ENCODE measurements around the gene C16orf86.

The C16orf86 gene

DNA sequence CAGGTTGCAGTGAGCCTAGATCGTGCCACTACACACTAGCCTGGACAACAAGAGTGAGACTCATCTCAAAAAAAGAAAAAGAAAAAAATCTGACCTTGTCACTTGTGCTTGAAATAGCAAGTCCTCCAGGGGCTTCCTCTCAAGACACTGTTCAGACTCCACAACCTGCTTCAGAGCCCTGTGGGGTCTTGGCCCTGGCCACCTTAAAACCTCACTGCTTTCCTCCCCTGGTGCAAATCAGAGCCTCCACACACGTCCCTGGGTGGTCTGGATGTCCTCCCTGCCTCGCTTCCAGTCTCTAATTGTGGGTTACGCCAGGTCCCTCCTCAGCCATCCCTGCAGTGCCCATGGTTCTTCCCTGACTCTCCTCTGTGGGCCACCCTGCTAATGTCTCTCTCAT, 11.3 kb upstream of the C16orf86 start:
- H3K27ac ChIP-seq: no peak overlapping the region
- H3K4me3 ChIP-seq (ENCODE audit: low read depth, low read length): no peak overlapping the region
- H3K27me3 ChIP-seq (ENCODE audit: insufficient read depth, low read depth, severe bottlenecking): no peaks in the 10 kb centered on the region
- no peaks in the 10 kb centered on the region for H3K9me3 ChIP-seq (ENCODE audit: severe bottlenecking)
- no peak for DNase-seq
- peaks cover 63% of the 10 kb centered on the region for H3K36me3 ChIP-seq
- TF ChIP-seq, protein P1, sequence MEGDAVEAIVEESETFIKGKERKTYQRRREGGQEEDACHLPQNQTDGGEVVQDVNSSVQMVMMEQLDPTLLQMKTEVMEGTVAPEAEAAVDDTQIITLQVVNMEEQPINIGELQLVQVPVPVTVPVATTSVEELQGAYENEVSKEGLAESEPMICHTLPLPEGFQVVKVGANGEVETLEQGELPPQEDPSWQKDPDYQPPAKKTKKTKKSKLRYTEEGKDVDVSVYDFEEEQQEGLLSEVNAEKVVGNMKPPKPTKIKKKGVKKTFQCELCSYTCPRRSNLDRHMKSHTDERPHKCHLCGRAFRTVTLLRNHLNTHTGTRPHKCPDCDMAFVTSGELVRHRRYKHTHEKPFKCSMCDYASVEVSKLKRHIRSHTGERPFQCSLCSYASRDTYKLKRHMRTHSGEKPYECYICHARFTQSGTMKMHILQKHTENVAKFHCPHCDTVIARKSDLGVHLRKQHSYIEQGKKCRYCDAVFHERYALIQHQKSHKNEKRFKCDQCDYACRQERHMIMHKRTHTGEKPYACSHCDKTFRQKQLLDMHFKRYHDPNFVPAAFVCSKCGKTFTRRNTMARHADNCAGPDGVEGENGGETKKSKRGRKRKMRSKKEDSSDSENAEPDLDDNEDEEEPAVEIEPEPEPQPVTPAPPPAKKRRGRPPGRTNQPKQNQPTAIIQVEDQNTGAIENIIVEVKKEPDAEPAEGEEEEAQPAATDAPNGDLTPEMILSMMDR (IDR thresholded peaks at IDR 0.05; ENCODE audit: low read depth, low read length): no peak

DNA sequence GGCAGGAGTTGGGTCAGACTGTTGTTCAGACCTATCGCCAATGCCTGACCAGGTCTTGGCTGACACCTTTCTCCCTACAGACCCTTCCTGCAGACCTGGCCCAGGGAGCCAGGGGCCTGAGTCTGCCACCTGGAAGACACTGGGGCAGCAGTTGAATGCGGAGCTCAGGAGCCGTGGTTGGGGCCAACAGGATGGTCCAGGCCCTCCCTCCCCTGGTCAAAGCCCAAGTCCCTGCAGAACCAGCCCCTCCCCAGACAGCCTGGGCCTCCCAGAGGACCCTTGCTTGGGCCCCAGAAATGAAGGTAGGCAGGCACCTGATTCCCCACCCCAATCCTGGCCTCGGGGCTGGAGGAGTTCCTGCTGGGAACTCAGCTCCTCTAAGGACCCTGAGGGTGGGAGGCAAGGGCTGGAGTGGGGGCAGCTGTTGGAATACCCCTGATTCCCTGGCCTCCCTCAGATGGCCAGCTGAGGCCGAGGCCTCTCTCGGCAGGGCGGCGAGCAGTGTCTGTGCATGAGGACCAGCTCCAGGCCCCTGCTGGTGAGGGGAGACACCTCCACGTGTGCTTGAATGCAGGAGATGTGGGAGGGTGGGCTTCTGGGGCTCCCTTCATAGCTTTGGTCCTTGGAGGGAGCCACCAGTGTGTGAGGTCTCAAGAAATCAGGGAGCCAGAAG, 10.1 kb upstream of the C16orf86 start:
- no peak for DNase-seq
- H3K27ac ChIP-seq: no peak overlapping the region
- H3K27me3 ChIP-seq (ENCODE audit: insufficient read depth, low read depth, severe bottlenecking): no peaks in the 10 kb centered on the region
- no peak overlapping the region for H3K4me3 ChIP-seq (ENCODE audit: low read depth, low read length)
- peaks cover 63% of the 10 kb centered on the region for H3K36me3 ChIP-seq
- no peaks in the 10 kb centered on the region for H3K9me3 ChIP-seq (ENCODE audit: severe bottlenecking)
- TF ChIP-seq, protein P1 (IDR thresholded peaks at IDR 0.05; ENCODE audit: low read depth, low read length): no peak

- Histone ChIP-seq H3K4me3 (ENCODE audit: low read depth, low read length) (no peak overlapping the region), H3K27me3 (ENCODE audit: insufficient read depth, low read depth, severe bottlenecking) (no peaks in the 10 kb centered on the region), H3K36me3 (peaks cover 58% of the 10 kb centered on the region), H3K27ac (no peak overlapping the region), H3K9me3 (ENCODE audit: severe bottlenecking) (no peaks in the 10 kb centered on the region)
- TF ChIP-seq, protein P1 (IDR thresholded peaks at IDR 0.05; ENCODE audit: low read depth, low read length): no peak
- no peak for DNase-seq
Measured at GRCh38 chr16:67657017-67657608, 9.5 kb upstream of the C16orf86 start.

DNA sequence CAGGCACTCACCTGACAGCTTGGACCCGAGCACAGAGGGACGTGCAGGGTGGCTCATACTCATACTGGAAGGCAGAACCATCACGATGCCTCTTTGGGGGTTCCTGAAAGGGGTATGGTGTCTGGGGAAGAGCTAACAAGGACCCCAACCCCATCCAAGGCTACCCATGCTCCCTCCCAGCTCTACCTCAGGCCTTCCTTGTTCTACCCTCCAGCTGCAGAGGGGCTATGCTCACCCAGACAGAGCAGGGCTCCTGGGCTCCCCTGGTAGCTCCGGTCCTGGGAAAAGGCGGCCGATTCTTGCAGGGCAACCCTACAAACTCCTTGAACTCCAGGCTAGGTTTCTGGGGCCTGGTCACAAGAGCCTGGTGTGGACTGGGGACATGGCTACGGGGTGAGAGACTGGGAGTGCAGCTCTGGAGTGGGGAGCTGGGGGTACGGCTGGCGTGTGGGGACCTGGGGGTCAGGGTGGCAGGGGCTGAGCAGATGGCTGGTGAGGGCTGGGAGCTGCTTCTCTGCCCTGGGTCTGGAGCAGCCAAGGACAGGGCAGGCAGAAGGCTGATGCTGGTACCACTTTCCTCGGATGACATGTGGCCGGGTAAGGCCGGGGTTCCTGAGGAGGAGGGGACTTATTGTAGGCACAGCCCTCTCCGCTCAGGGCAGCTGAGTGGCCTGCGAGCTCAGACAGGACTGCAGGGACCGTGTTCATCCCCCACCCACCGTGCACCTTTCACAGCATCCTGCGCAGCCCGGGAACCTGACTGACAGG, 8.7 kb upstream of the C16orf86 start:
- Histone ChIP-seq H3K27me3 (ENCODE audit: insufficient read depth, low read depth, severe bottlenecking) (no peaks in the 10 kb centered on the region), H3K27ac (no peak overlapping the region), H3K4me3 (ENCODE audit: low read depth, low read length) (no peak overlapping the region), H3K9me3 (ENCODE audit: severe bottlenecking) (no peaks in the 10 kb centered on the region), H3K36me3 (peaks cover 62% of the 10 kb centered on the region)
- TF ChIP-seq, protein P1 (IDR thresholded peaks at IDR 0.05; ENCODE audit: low read depth, low read length): no peak
- no peak for DNase-seq

GRCh38 chr16:67658849-67659674, 7.6 kb upstream of the C16orf86 start:
- TF ChIP-seq, protein P1 (IDR thresholded peaks at IDR 0.05; ENCODE audit: low read depth, low read length): no peak
- Histone ChIP-seq H3K9me3 (ENCODE audit: severe bottlenecking) (no peaks in the 10 kb centered on the region), H3K36me3 (peaks cover 71% of the 10 kb centered on the region), H3K27me3 (ENCODE audit: insufficient read depth, low read depth, severe bottlenecking) (no peaks in the 10 kb centered on the region), H3K4me3 (ENCODE audit: low read depth, low read length) (peak overlapping the region; percentile 86), H3K27ac (peak overlapping the region; percentile 80)
- no peak for DNase-seq
